ENCODE data around the gene AATK.

AATK gene

GRCh38 chr17:81166033-81166492, at the start of gene AATK:
TSS of gene AATK (minus strand) at chr17:81166221. CDS start at chr17:81165992, 229 bp downstream.
- in situ Hi-C loops (cut with HindIII; ENCODE audit: low sequenced_read_pairs) = no loop called here
- no peak within 1 kb of the TSS for H3K4me3 ChIP-seq (ENCODE audit: low read depth, low read length)
- no peak for TF ChIP-seq CTCF (IDR thresholded peaks at IDR 0.05; ENCODE audit: low read depth, low read length)
- DNase-seq (ENCODE audit: low read depth, low spot score) = no peak

- DNase-seq (ENCODE audit: low read depth, low spot score) = no peak
- in situ Hi-C loops (cut with HindIII; ENCODE audit: low sequenced_read_pairs) = no loop called here
- H3K4me3 ChIP-seq (ENCODE audit: low read depth, low read length) = no peak overlapping the region
- TF ChIP-seq CTCF (IDR thresholded peaks at IDR 0.05; ENCODE audit: low read depth, low read length) = no peak
Measured at GRCh38 chr17:81213978-81214377, 48.0 kb upstream of the AATK start.

- no peak for DNase-seq (ENCODE audit: low read depth, low spot score)
- no peak overlapping the region for H3K4me3 ChIP-seq (ENCODE audit: low read depth, low read length)
- in situ Hi-C loops (cut with HindIII; ENCODE audit: low sequenced_read_pairs) = no loop called here
- no peak for TF ChIP-seq CTCF (IDR thresholded peaks at IDR 0.05; ENCODE audit: low read depth, low read length)
Measured at GRCh38 chr17:81212365-81212764, 46.3 kb upstream of the AATK start.

GRCh38 chr17:81210868-81211267, 44.8 kb upstream of the AATK start:
- peak; percentile 22 for DNase-seq (ENCODE audit: low read depth, low spot score)
- peak; percentile 5 for TF ChIP-seq CTCF (IDR thresholded peaks at IDR 0.05; ENCODE audit: low read depth, low read length)

GRCh38 chr17:81210466-81210865, 44.4 kb upstream of the AATK start:
- TF ChIP-seq CTCF (IDR thresholded peaks at IDR 0.05; ENCODE audit: low read depth, low read length) = no peak
- H3K4me3 ChIP-seq (ENCODE audit: low read depth, low read length) = no peak overlapping the region
- in situ Hi-C loops (cut with HindIII; ENCODE audit: low sequenced_read_pairs) = no loop called here
- no peak for DNase-seq (ENCODE audit: low read depth, low spot score)

More at GRCh38 chr17:81210868-81211267, 44.8 kb upstream of the AATK start:
- in situ Hi-C loops (cut with HindIII; ENCODE audit: low sequenced_read_pairs) = no loop called here
- no peak overlapping the region for H3K4me3 ChIP-seq (ENCODE audit: low read depth, low read length)

- DNase-seq (ENCODE audit: low read depth, low spot score) = no peak
- in situ Hi-C loops (cut with HindIII; ENCODE audit: low sequenced_read_pairs) = no loop called here
- no peak overlapping the region for H3K4me3 ChIP-seq (ENCODE audit: low read depth, low read length)
- TF ChIP-seq CTCF (IDR thresholded peaks at IDR 0.05; ENCODE audit: low read depth, low read length) = no peak
Measured at GRCh38 chr17:81209141-81209540, 43.1 kb upstream of the AATK start.

- in situ Hi-C loops (cut with HindIII; ENCODE audit: low sequenced_read_pairs) = no loop called here
- H3K4me3 ChIP-seq (ENCODE audit: low read depth, low read length) = no peak overlapping the region
- TF ChIP-seq CTCF (IDR thresholded peaks at IDR 0.05; ENCODE audit: low read depth, low read length) = no peak
- DNase-seq (ENCODE audit: low read depth, low spot score) = no peak
Measured at GRCh38 chr17:81208651-81209050, 42.6 kb upstream of the AATK start.
